H9 (cell line): ENCODE measurements around the gene RALGAPA1. TPM values are rescaled to one million over a fixed set of nuclear protein-coding genes. Genes with fewer than 3 reads are reported as not detected.

Experiments
- DNase-seq: peaks from one replicate; pipeline ENCODE4 v3.0.0-alpha.2; 2017
- H2AFZ ChIP-seq: one replicate; pipeline ENCODE4 v1.6.1; 2013; ENCODE audit warnings: mild to moderate bottlenecking, low read length, control low read depth, moderate library complexity
- H2AK5ac ChIP-seq: 2 replicates; pipeline ENCODE4 v1.6.1; 2013; ENCODE audit warnings: low read length, control low read depth, mixed read lengths; ENCODE audit not compliant: insufficient read length
- H2BK120ac ChIP-seq: one replicate; pipeline ENCODE4 v1.6.1; 2013; ENCODE audit warnings: low read depth, mild to moderate bottlenecking, low read length, control low read depth, inconsistent platforms; ENCODE audit not compliant: poor library complexity, severe bottlenecking
- H2BK12ac ChIP-seq: 2 replicates; pipeline ENCODE4 v1.6.1; 2013; ENCODE audit warnings: low read length, control low read depth, mixed read lengths, low read depth; ENCODE audit not compliant: insufficient read length
- H2BK15ac ChIP-seq: 2 replicates; pipeline ENCODE4 v1.6.1; 2013; ENCODE audit warnings: low read depth, low read length, control low read depth
- H2BK20ac ChIP-seq: one replicate; pipeline ENCODE4 v1.6.1; 2013; ENCODE audit warnings: low read depth, mild to moderate bottlenecking, low read length, control low read depth, inconsistent platforms; ENCODE audit not compliant: poor library complexity, severe bottlenecking
- H2BK5ac ChIP-seq: 2 replicates; pipeline ENCODE4 v1.6.1; 2013; ENCODE audit warnings: low read length, control low read depth, mixed read lengths; ENCODE audit not compliant: insufficient read length
- H3K14ac ChIP-seq: 2 replicates; pipeline ENCODE4 v1.6.1; 2013; ENCODE audit warnings: low read length, control low read depth; ENCODE audit not compliant: insufficient read depth
- H3K18ac ChIP-seq: 2 replicates; pipeline ENCODE4 v1.6.1; 2013; ENCODE audit warnings: low read depth, mild to moderate bottlenecking, mixed read lengths, low read length, control low read depth; ENCODE audit not compliant: insufficient read length
- H3K23ac ChIP-seq: 2 replicates; pipeline ENCODE4 v1.6.1; 2013; ENCODE audit warnings: low read length, control low read depth, mixed read lengths, low read depth; ENCODE audit not compliant: insufficient read length
- H3K23me2 ChIP-seq: 2 replicates; pipeline ENCODE4 v1.6.1; 2013; ENCODE audit warnings: low read depth, mild to moderate bottlenecking, mixed read lengths, low read length, control low read depth; ENCODE audit not compliant: insufficient read length, poor library complexity, severe bottlenecking
- H3K27ac ChIP-seq: 2 replicates; pipeline ENCODE4 v1.5.1; 2013; ENCODE audit warnings: low read length, control low read depth, mixed read lengths, low read depth; ENCODE audit not compliant: insufficient read length
- H3K27me3 ChIP-seq: 2 replicates; pipeline ENCODE4 v1.6.1; 2013; ENCODE audit warnings: low read length, control low read depth, inconsistent platforms; ENCODE audit not compliant: insufficient read depth
- H3K4ac ChIP-seq: 2 replicates; pipeline ENCODE4 v1.6.1; 2013; ENCODE audit warnings: low read depth, mild to moderate bottlenecking, control low read depth, inconsistent platforms, low read length, moderate library complexity
- H3K4me1 ChIP-seq: 2 replicates; pipeline ENCODE4 v1.6.1; 2013; ENCODE audit warnings: low read length, control low read depth, inconsistent platforms; ENCODE audit not compliant: insufficient read depth
- H3K4me2 ChIP-seq: 2 replicates; pipeline ENCODE4 v1.6.1; 2013; ENCODE audit warnings: low read length, control low read depth, mixed read lengths; ENCODE audit not compliant: insufficient read length, insufficient read depth
- H3K56ac ChIP-seq: 2 replicates; pipeline ENCODE4 v1.6.1; 2013; ENCODE audit warnings: low read depth, mild to moderate bottlenecking, mixed read lengths, low read length, control low read depth; ENCODE audit not compliant: insufficient read length
- H3K79me1 ChIP-seq: 2 replicates; pipeline ENCODE4 v1.6.1; 2013; ENCODE audit warnings: low read depth, mild to moderate bottlenecking, moderate library complexity, low read length, control low read depth, inconsistent platforms; ENCODE audit not compliant: insufficient read depth, poor library complexity, severe bottlenecking
- H3K79me2 ChIP-seq: 2 replicates; pipeline ENCODE4 v1.6.1; 2013; ENCODE audit warnings: low read length, control low read depth, inconsistent platforms; ENCODE audit not compliant: insufficient read depth
- H3K9ac ChIP-seq: 2 replicates; pipeline ENCODE4 v1.6.1; 2013; ENCODE audit warnings: low read length, control low read depth, mixed read lengths; ENCODE audit not compliant: insufficient read length; ENCODE audit errors: extremely low read depth
- H3K9me3 ChIP-seq: one replicate; pipeline ENCODE4 v1.6.1; 2013; ENCODE audit warnings: low read depth, low read length, inconsistent platforms; ENCODE audit not compliant: control insufficient read depth
- H3T11ph ChIP-seq: one replicate; pipeline ENCODE4 v1.6.1; 2013; ENCODE audit warnings: mild to moderate bottlenecking, low read length, control low read depth, inconsistent platforms
- H4K20me1 ChIP-seq: one replicate; pipeline ENCODE4 v1.6.1; 2013; ENCODE audit not compliant: control insufficient read depth, insufficient read length, insufficient read depth
- H4K5ac ChIP-seq: 2 replicates; pipeline ENCODE4 v1.6.1; 2013; ENCODE audit warnings: low read depth, mild to moderate bottlenecking, mixed read lengths, low read length, control low read depth; ENCODE audit not compliant: insufficient read length
- H4K8ac ChIP-seq: replicated peaks from 2 replicates; pipeline ENCODE4 v1.6.1; 2013; ENCODE audit warnings: low read length, control low read depth, mixed read lengths, low read depth; ENCODE audit not compliant: insufficient read length
- H4K91ac ChIP-seq: 2 replicates; pipeline ENCODE4 v1.6.1; 2013; ENCODE audit warnings: low read depth, mild to moderate bottlenecking, moderate library complexity, mixed read lengths, low read length, control low read depth; ENCODE audit not compliant: insufficient read length
- H3K27ac Mint-ChIP-seq, 3 experiments: 2 replicates in 2 of 3; 3 replicates in 1 of 3; pipeline ENCODE4 v1.8.0; 2020 to 2021; ENCODE audit warnings: mixed read lengths in 3 of 3, mild to moderate bottlenecking in 1 of 3, moderate library complexity in 1 of 3
- H3K27me3 Mint-ChIP-seq: 2 replicates; pipeline ENCODE4 v1.8.0; 2021; ENCODE audit warnings: low read depth, mild to moderate bottlenecking, moderate library complexity, mixed read lengths
- H3K36me3 Mint-ChIP-seq, 3 experiments: 2 replicates in 2 of 3; 3 replicates in 1 of 3; pipeline ENCODE4 v1.8.0; 2020 to 2021; ENCODE audit warnings: low read depth in 3 of 3, mixed read lengths in 3 of 3; ENCODE audit not compliant: insufficient read depth in 1 of 3
- H3K4me1 Mint-ChIP-seq, 2 experiments: 2 replicates each; pipeline ENCODE4 v1.8.0; 2020; ENCODE audit warnings: mixed read lengths in 2 of 2
- H3K4me3 Mint-ChIP-seq, 2 experiments: 2 replicates in 1 of 2; 3 replicates in 1 of 2; pipeline ENCODE4 v1.8.0; 2020 to 2021; ENCODE audit warnings: mild to moderate bottlenecking in 2 of 2, mixed read lengths in 2 of 2, moderate library complexity in 1 of 2
- H3K9me3 Mint-ChIP-seq, 2 experiments: 2 replicates in 1 of 2; 3 replicates in 1 of 2; pipeline ENCODE4 v1.8.0; 2020; ENCODE audit warnings: mild to moderate bottlenecking in 2 of 2, mixed read lengths in 2 of 2, moderate library complexity in 1 of 2
- WGBS: extraction: QIAGEN DNeasy Blood & Tissue Kit; methylation state at CpG from one replicate; pipeline ENCODE4 v1.1.7; 2013; ENCODE audit warnings: missing lambda C conversion rate, low lambda C conversion rate, mixed read lengths; ENCODE audit not compliant: insufficient read length; ENCODE audit errors: extremely low coverage; 5-methylcytosine and 5-hydroxymethylcytosine counted together
- total RNA-seq: library from RNA; stranded (reverse); gene quantifications from 2 replicates; pipeline ENCODE4 v1.2.1, GENCODE V29; 2021
- TF ChIP-seq, protein P1 (sequence below): fragments of 200-600 bp; sonication (generic); conservative IDR thresholded peaks from 3 replicates; pipeline ENCODE4 v1.8.0; 2021; ENCODE audit warnings: antibody characterized with exemption, mild to moderate bottlenecking

Gene RALGAPA1
- total RNA-seq, 1 experiment from 2014 or later = 29.8 TPM

DNA sequence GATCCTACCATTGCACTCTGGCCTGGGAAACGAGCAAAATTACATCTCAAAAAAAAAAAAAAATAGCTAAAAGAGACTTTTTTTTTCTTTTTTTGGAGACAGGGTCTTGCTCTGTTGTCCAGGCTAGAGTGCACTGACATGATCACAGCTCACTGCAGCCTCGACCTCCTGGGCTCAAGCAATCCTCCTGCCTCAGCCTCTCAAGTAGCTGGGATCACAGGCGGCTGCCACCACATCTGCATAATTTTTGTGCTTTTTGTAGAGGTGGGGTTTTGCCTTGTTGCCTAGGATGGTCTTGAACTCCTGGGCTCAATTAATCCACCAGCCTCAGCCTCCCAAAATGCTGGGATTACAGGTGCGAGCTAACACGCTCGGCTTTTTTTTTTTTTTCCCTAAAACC is 11.3 kb downstream of the RALGAPA1 start:
- Histone ChIP-seq H2BK12ac (no peak overlapping the region), H2AK5ac (no peak overlapping the region), H2AFZ (no peak overlapping the region), H3K4ac (no peak overlapping the region), H2BK120ac (no peak overlapping the region), H4K8ac (no peak overlapping the region), H4K5ac (no peak overlapping the region), H3K4me2 (no peak overlapping the region), H3K9ac (no peak overlapping the region), H3K9me3 (no peaks in the 10 kb centered on the region), H3K27ac (no peak overlapping the region), H3K23ac (no peak overlapping the region), H3K79me2 (no peaks in the 10 kb centered on the region; the same call in 1 of the 2 replicates), H3K18ac (no peak overlapping the region), H4K91ac (no peak overlapping the region), H3T11ph (no peak overlapping the region), H2BK5ac (no peak overlapping the region), H4K20me1 (no peaks in the 10 kb centered on the region), H3K79me1 (no peaks in the 10 kb centered on the region), H3K4me1 (no peaks in the 10 kb centered on the region), H3K27me3 (no peaks in the 10 kb centered on the region), H2BK15ac (no peak overlapping the region), H3K14ac (no peak overlapping the region), H2BK20ac (no peak overlapping the region), H3K56ac (no peak overlapping the region), H3K23me2 (no peaks in the 10 kb centered on the region)
- Mint-ChIP-seq H3K9me3 (no peaks in the 10 kb centered on the region; a peak in 1 of 5 replicates), H3K4me1 (no peaks in the 10 kb centered on the region), H3K36me3 (peaks cover 0 to 2% (median 2%) of the 10 kb centered on the region in 3 experiments; a peak in 3 of 7 replicates), H3K4me3 (no peak overlapping the region), H3K27ac (no peak overlapping the region; a peak in 1 of 7 replicates), H3K27me3 (no peaks in the 10 kb centered on the region)
- WGBS = no CpG with 5 or more reads among the region's 6 CpGs
- TF ChIP-seq, protein P1, sequence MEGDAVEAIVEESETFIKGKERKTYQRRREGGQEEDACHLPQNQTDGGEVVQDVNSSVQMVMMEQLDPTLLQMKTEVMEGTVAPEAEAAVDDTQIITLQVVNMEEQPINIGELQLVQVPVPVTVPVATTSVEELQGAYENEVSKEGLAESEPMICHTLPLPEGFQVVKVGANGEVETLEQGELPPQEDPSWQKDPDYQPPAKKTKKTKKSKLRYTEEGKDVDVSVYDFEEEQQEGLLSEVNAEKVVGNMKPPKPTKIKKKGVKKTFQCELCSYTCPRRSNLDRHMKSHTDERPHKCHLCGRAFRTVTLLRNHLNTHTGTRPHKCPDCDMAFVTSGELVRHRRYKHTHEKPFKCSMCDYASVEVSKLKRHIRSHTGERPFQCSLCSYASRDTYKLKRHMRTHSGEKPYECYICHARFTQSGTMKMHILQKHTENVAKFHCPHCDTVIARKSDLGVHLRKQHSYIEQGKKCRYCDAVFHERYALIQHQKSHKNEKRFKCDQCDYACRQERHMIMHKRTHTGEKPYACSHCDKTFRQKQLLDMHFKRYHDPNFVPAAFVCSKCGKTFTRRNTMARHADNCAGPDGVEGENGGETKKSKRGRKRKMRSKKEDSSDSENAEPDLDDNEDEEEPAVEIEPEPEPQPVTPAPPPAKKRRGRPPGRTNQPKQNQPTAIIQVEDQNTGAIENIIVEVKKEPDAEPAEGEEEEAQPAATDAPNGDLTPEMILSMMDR = no peak
- no peak for DNase-seq
